ENCODE results near the gene MAGI2.

GRCh38 chr7:78702770-78703169 is 750.7 kb downstream of the MAGI2 start:
- TF ChIP-seq CTCF (IDR thresholded peaks at IDR 0.05) (no peak), POLR2A (IDR thresholded peaks at IDR 0.05) (no peak)
